HFFc6 (cell line): ENCODE results near the gene C2CD4C. TPM values are rescaled to one million over a fixed set of nuclear protein-coding genes. Genes with fewer than 3 reads are reported as not detected.
"Not testable (repeated sequence)": the region's sequence is repeated elsewhere in the genome, so short reads cannot be mapped to it uniquely, and the experiment has no call there.

ENCODE experiments used
- DNase-seq: peaks from one replicate; pipeline ENCODE4 v3.0.0-alpha.2; 2018
- H3K27ac Mint-ChIP-seq: 2 replicates; pipeline ENCODE4 v1.8.0; 2020; ENCODE audit warnings: mild to moderate bottlenecking, mixed read lengths
- H3K27me3 Mint-ChIP-seq: 2 replicates; pipeline ENCODE4 v1.8.0; 2021; ENCODE audit warnings: mild to moderate bottlenecking, moderate library complexity, mixed read lengths; ENCODE audit not compliant: insufficient read depth
- H3K36me3 Mint-ChIP-seq: 2 replicates; pipeline ENCODE4 v1.8.0; 2021; ENCODE audit warnings: low read depth, mixed read lengths
- H3K4me1 Mint-ChIP-seq: 2 replicates; pipeline ENCODE4 v1.8.0; 2020; ENCODE audit warnings: low read depth, mixed read lengths
- H3K4me3 Mint-ChIP-seq: 2 replicates; pipeline ENCODE4 v1.8.0; 2020; ENCODE audit warnings: mild to moderate bottlenecking, moderate library complexity, mixed read lengths
- H3K9me3 Mint-ChIP-seq: 2 replicates; pipeline ENCODE4 v1.8.0; 2020; ENCODE audit warnings: mild to moderate bottlenecking, mixed read lengths
- CTCF ChIP-seq: fragments of 200-600 bp; sonication (generic); IDR thresholded peaks from 2 replicates; pipeline ENCODE4 v1.5.0; 2021; ENCODE audit warnings: antibody characterized with exemption, mild to moderate bottlenecking
- total RNA-seq, 6 experiments: library from RNA; stranded (reverse); fragmentation: NEBNext Ultra II Directional; extraction: Animal tissue kit (Norgen Biotek cat#: 25700); gene quantifications; 2 replicates in 1 of 6; 3 replicates in 5 of 6; pipeline ENCODE4 v1.2.3, GENCODE V29; 2021

C2CD4C gene
- total RNA-seq, 6 experiments from 2014 or later, result not detected

GRCh38 chr19:455031-455705, 46.2 kb upstream of the C2CD4C start:
- TF ChIP-seq CTCF, result no peak

GRCh38 chr19:453606-454005, 44.7 kb upstream of the C2CD4C start:
- Mint-ChIP-seq H3K27ac (no peak overlapping the region), H3K9me3 (peaks cover 47% of the 10 kb centered on the region), H3K4me3 (no peak overlapping the region), H3K27me3 (peaks cover 2% of the 10 kb centered on the region), H3K4me1 (no peaks in the 10 kb centered on the region), H3K36me3 (peaks cover 5% of the 10 kb centered on the region; the same call in 1 of the 2 replicates)
- no peak for TF ChIP-seq CTCF
- no peak for DNase-seq

More at GRCh38 chr19:455031-455705, 46.2 kb upstream of the C2CD4C start:
- H3K4me1 Mint-ChIP-seq, result no peaks in the 10 kb centered on the region
- H3K36me3 Mint-ChIP-seq, result peaks cover 5% of the 10 kb centered on the region; the same call in 1 of the 2 replicates
- no peak overlapping the region for H3K4me3 Mint-ChIP-seq
- no peak for DNase-seq
- H3K9me3 Mint-ChIP-seq, result peaks cover 43% of the 10 kb centered on the region
- H3K27ac Mint-ChIP-seq, result no peak overlapping the region
- peaks cover 7% of the 10 kb centered on the region for H3K27me3 Mint-ChIP-seq

- Mint-ChIP-seq H3K4me3 (no peak overlapping the region), H3K27ac (no peak overlapping the region), H3K9me3 (peaks cover 51% of the 10 kb centered on the region), H3K36me3 (peaks cover 5% of the 10 kb centered on the region; the same call in 1 of the 2 replicates), H3K27me3 (peaks cover 2% of the 10 kb centered on the region), H3K4me1 (no peaks in the 10 kb centered on the region)
- TF ChIP-seq CTCF, result no peak
- DNase-seq, result no peak
Observed at GRCh38 chr19:452829-453228, 43.9 kb upstream of the C2CD4C start.

- not testable (repeated sequence) for H3K4me3 Mint-ChIP-seq, H3K27ac Mint-ChIP-seq, H3K36me3 Mint-ChIP-seq, H3K27me3 Mint-ChIP-seq, H3K4me1 Mint-ChIP-seq, DNase-seq
- peaks cover 40% of the 10 kb centered on the region for H3K9me3 Mint-ChIP-seq
Observed at GRCh38 chr19:450912-451481, 42.0 kb upstream of the C2CD4C start.

GRCh38 chr19:449916-450315, 41.0 kb upstream of the C2CD4C start:
- Mint-ChIP-seq H3K27me3 (peaks cover 2% of the 10 kb centered on the region), H3K27ac (no peak overlapping the region), H3K36me3 (peaks cover 5% of the 10 kb centered on the region; the same call in 1 of the 2 replicates), H3K4me3 (no peak overlapping the region), H3K9me3 (peaks cover 42% of the 10 kb centered on the region), H3K4me1 (no peaks in the 10 kb centered on the region)
- DNase-seq, result no peak
- TF ChIP-seq CTCF, result no peak

GRCh38 chr19:447816-448560, 39.0 kb upstream of the C2CD4C start:
- Mint-ChIP-seq H3K4me1 (no peaks in the 10 kb centered on the region), H3K4me3 (no peak overlapping the region), H3K27me3 (peaks cover 2% of the 10 kb centered on the region), H3K36me3 (peaks cover 5% of the 10 kb centered on the region; the same call in 1 of the 2 replicates), H3K27ac (no peak overlapping the region), H3K9me3 (peaks cover 34% of the 10 kb centered on the region)
- TF ChIP-seq CTCF, result no peak
- DNase-seq, result no peak
